Activated naive CD8-positive, alpha-beta T cell treated with anti-CD3 and anti-CD28 coated beads, Interleukin-2, amount 10 ng/mL, durations not matched to agents 7 days and 5 days (primary cell): Measurements from ENCODE around the gene FMN2. TPM values are rescaled to one million over a fixed set of nuclear protein-coding genes. Genes with fewer than 3 reads are reported as not detected.
"Not testable (repeated sequence)": the region's sequence is repeated elsewhere in the genome, so short reads cannot be mapped to it uniquely, and the experiment has no call there.

Source experiments
- ATAC-seq: fragments of 150-1000 bp; cut with Tn5 transposase; one replicate; pipeline ENCODE4 v1.10.0; 2021; ENCODE audit warnings: low read depth, moderate library complexity
- POLR2A ChIA-PET: fragments of 350-600 bp; sonication (Branson Sonifier 250); formaldehyde crosslinking; loops from one replicate; lab custom pipeline; 2021; ENCODE audit warnings: antibody characterized with exemption; lab: Charles Lee
- DNase-seq: peaks from one replicate; pipeline ENCODE4 v3.0.0; 2021
- H3K27ac Mint-ChIP-seq: one replicate; pipeline ENCODE4 v1.8.0; 2022; ENCODE audit warnings: mild to moderate bottlenecking, mixed read lengths
- H3K27me3 Mint-ChIP-seq: one replicate; pipeline ENCODE4 v1.8.0; 2022; ENCODE audit warnings: mild to moderate bottlenecking, moderate library complexity, mixed read lengths
- H3K36me3 Mint-ChIP-seq: one replicate; pipeline ENCODE4 v1.8.0; 2021; ENCODE audit warnings: mild to moderate bottlenecking, mixed read lengths
- H3K4me1 Mint-ChIP-seq: one replicate; pipeline ENCODE4 v1.8.0; 2021; ENCODE audit warnings: mixed read lengths
- H3K4me3 Mint-ChIP-seq: one replicate; pipeline ENCODE4 v1.8.0; 2022; ENCODE audit warnings: mild to moderate bottlenecking, moderate library complexity, mixed read lengths
- H3K9me3 Mint-ChIP-seq: one replicate; pipeline ENCODE4 v1.8.0; 2021; ENCODE audit warnings: mixed read lengths
- total RNA-seq, 2 experiments: library from RNA; stranded (reverse); gene quantifications; one replicate each; pipeline ENCODE4 v1.2.3, GENCODE V29; 2021

Gene FMN2
- total RNA-seq, 2 experiments from 2014 or later = not detected

- H3K4me1 Mint-ChIP-seq = no peaks in the 10 kb centered on the region
- POLR2A ChIA-PET = no interaction called here
- H3K27ac Mint-ChIP-seq = no peak overlapping the region
- no peaks in the 10 kb centered on the region for H3K9me3 Mint-ChIP-seq
- DNase-seq = no peak
- ATAC-seq = no peak
- H3K36me3 Mint-ChIP-seq = no peaks in the 10 kb centered on the region
- H3K27me3 Mint-ChIP-seq = no peaks in the 10 kb centered on the region
- H3K4me3 Mint-ChIP-seq = no peak overlapping the region
Observed at GRCh38 chr1:240312872-240313271, 221.2 kb downstream of the FMN2 start.

- H3K36me3 Mint-ChIP-seq = no peaks in the 10 kb centered on the region
Observed at GRCh38 chr1:240314845-240315801, 223.4 kb downstream of the FMN2 start.

GRCh38 chr1:240319998-240320397, 228.3 kb downstream of the FMN2 start:
- POLR2A ChIA-PET = no interaction called here

More at GRCh38 chr1:240314845-240315801, 223.4 kb downstream of the FMN2 start:
- POLR2A ChIA-PET = no interaction called here
- no peaks in the 10 kb centered on the region for H3K4me1 Mint-ChIP-seq
- DNase-seq (no peak), ATAC-seq (no peak)
- peaks cover 3% of the 10 kb centered on the region for H3K9me3 Mint-ChIP-seq
- H3K4me3 Mint-ChIP-seq = no peak overlapping the region
- H3K27me3 Mint-ChIP-seq = no peaks in the 10 kb centered on the region
- H3K27ac Mint-ChIP-seq = no peak overlapping the region

GRCh38 chr1:240320659-240321058, 229.0 kb downstream of the FMN2 start:
- Mint-ChIP-seq H3K4me1 (no peaks in the 10 kb centered on the region), H3K27me3 (no peaks in the 10 kb centered on the region), H3K27ac (no peak overlapping the region), H3K4me3 (no peak overlapping the region), H3K36me3 (no peaks in the 10 kb centered on the region), H3K9me3 (peaks cover 7% of the 10 kb centered on the region)
- DNase-seq = no peak
- POLR2A ChIA-PET = no interaction called here
- no peak for ATAC-seq

More at GRCh38 chr1:240319998-240320397, 228.3 kb downstream of the FMN2 start:
- DNase-seq (no peak), ATAC-seq (no peak)
- Mint-ChIP-seq H3K9me3 (peaks cover 7% of the 10 kb centered on the region), H3K4me3 (no peak overlapping the region), H3K27ac (no peak overlapping the region), H3K36me3 (no peaks in the 10 kb centered on the region), H3K27me3 (no peaks in the 10 kb centered on the region), H3K4me1 (no peaks in the 10 kb centered on the region)

GRCh38 chr1:240322943-240323342, 231.3 kb downstream of the FMN2 start:
- Mint-ChIP-seq H3K36me3 (no peaks in the 10 kb centered on the region), H3K4me1 (no peaks in the 10 kb centered on the region), H3K9me3 (peaks cover 7% of the 10 kb centered on the region), H3K27me3 (no peaks in the 10 kb centered on the region), H3K27ac (no peak overlapping the region), H3K4me3 (no peak overlapping the region)
- ATAC-seq = no peak
- POLR2A ChIA-PET = no interaction called here
- no peak for DNase-seq

- H3K27ac Mint-ChIP-seq, ATAC-seq, H3K4me3 Mint-ChIP-seq, H3K36me3 Mint-ChIP-seq, POLR2A ChIA-PET, H3K27me3 Mint-ChIP-seq, H3K9me3 Mint-ChIP-seq, H3K4me1 Mint-ChIP-seq, DNase-seq: not testable (repeated sequence)
Observed at GRCh38 chr1:240328382-240328781, 236.7 kb downstream of the FMN2 start.

GRCh38 chr1:240329443-240329842, 237.8 kb downstream of the FMN2 start:
- Mint-ChIP-seq H3K9me3 (no peaks in the 10 kb centered on the region), H3K27me3 (no peaks in the 10 kb centered on the region), H3K4me3 (no peak overlapping the region)

GRCh38 chr1:240332672-240333071, 241.0 kb downstream of the FMN2 start:
- H3K4me3 Mint-ChIP-seq = no peak overlapping the region
- POLR2A ChIA-PET = no interaction called here
- no peaks in the 10 kb centered on the region for H3K4me1 Mint-ChIP-seq

More at GRCh38 chr1:240329443-240329842, 237.8 kb downstream of the FMN2 start:
- DNase-seq (no peak), ATAC-seq (no peak)
- H3K4me1 Mint-ChIP-seq = no peaks in the 10 kb centered on the region
- H3K36me3 Mint-ChIP-seq = no peaks in the 10 kb centered on the region
- H3K27ac Mint-ChIP-seq = no peak overlapping the region
- POLR2A ChIA-PET = no interaction called here

GRCh38 chr1:240337781-240338180, 246.1 kb downstream of the FMN2 start:
- Mint-ChIP-seq H3K9me3 (no peaks in the 10 kb centered on the region), H3K27me3 (no peaks in the 10 kb centered on the region), H3K36me3 (no peaks in the 10 kb centered on the region), H3K27ac (no peak overlapping the region), H3K4me1 (no peaks in the 10 kb centered on the region), H3K4me3 (no peak overlapping the region)
- POLR2A ChIA-PET = no interaction called here
- DNase-seq (no peak), ATAC-seq (no peak)

More at GRCh38 chr1:240332672-240333071, 241.0 kb downstream of the FMN2 start:
- DNase-seq = no peak
- Mint-ChIP-seq H3K27me3 (no peaks in the 10 kb centered on the region), H3K36me3 (no peaks in the 10 kb centered on the region), H3K9me3 (no peaks in the 10 kb centered on the region), H3K27ac (no peak overlapping the region)
- no peak for ATAC-seq

- Mint-ChIP-seq H3K9me3 (no peaks in the 10 kb centered on the region), H3K27ac (no peak overlapping the region), H3K27me3 (no peaks in the 10 kb centered on the region), H3K4me3 (no peak overlapping the region), H3K36me3 (no peaks in the 10 kb centered on the region), H3K4me1 (no peaks in the 10 kb centered on the region)
- POLR2A ChIA-PET = no interaction called here
- DNase-seq = no peak
- ATAC-seq = no peak
Observed at GRCh38 chr1:240338837-240339236, 247.2 kb downstream of the FMN2 start.

GRCh38 chr1:240341365-240342250, 249.9 kb downstream of the FMN2 start:
- POLR2A ChIA-PET = interaction anchor here (0.5 kb wide), 1 partner anchor 47 kb away, joined by 3 read pairs; no protein-coding TSS in a partner anchor
- Mint-ChIP-seq H3K4me3 (no peak overlapping the region), H3K9me3 (no peaks in the 10 kb centered on the region), H3K36me3 (no peaks in the 10 kb centered on the region), H3K27ac (no peak overlapping the region), H3K4me1 (no peaks in the 10 kb centered on the region), H3K27me3 (no peaks in the 10 kb centered on the region)
- ATAC-seq (no peak), DNase-seq (no peak)

GRCh38 chr1:240342251-240342625, 250.6 kb downstream of the FMN2 start:
- Mint-ChIP-seq H3K36me3 (no peaks in the 10 kb centered on the region), H3K4me3 (no peak overlapping the region), H3K27me3 (no peaks in the 10 kb centered on the region), H3K4me1 (no peaks in the 10 kb centered on the region), H3K9me3 (no peaks in the 10 kb centered on the region), H3K27ac (no peak overlapping the region)
- POLR2A ChIA-PET = no interaction called here
- no peak for DNase-seq
- ATAC-seq = no peak

- Mint-ChIP-seq H3K27me3 (no peaks in the 10 kb centered on the region), H3K27ac (no peak overlapping the region), H3K9me3 (peaks cover 2% of the 10 kb centered on the region), H3K4me3 (no peak overlapping the region), H3K36me3 (no peaks in the 10 kb centered on the region), H3K4me1 (no peaks in the 10 kb centered on the region)
- ATAC-seq (no peak), DNase-seq (no peak)
- POLR2A ChIA-PET = no interaction called here
Observed at GRCh38 chr1:240343045-240343444, 251.4 kb downstream of the FMN2 start.
